ENCODE data around the gene CNOT9. TPM values are rescaled to one million over a fixed set of nuclear protein-coding genes. Genes with fewer than 3 reads are reported as not detected.

CNOT9 gene
- total and polyA plus RNA-seq, 2 of the 13 experiments (the other 11 are each of a cell fraction or from before 2014, with no cell fraction given): 82.6 to 92.4 TPM

DNA sequence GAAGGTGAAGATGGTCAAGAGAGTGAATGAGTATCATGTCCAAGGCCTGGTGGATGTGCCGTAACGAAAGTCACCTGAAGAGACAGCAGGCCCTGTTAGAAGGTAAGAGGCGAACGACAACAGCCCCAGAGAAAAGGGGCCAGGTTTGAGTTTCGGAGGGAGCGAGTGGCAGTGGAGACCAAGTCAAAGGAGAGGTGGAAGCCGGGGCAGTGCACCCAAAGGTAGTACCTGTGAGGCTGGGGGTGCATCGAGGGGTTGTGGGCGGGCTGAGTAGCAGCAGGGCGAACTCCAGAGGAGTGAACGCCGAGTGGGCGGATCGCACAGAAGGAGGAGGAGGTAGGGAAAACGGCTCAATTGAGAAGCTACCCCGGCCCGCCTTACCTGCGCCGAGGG is 846 bp upstream of the CNOT9 start (continued):
- TF ChIP-seq, protein P1, sequence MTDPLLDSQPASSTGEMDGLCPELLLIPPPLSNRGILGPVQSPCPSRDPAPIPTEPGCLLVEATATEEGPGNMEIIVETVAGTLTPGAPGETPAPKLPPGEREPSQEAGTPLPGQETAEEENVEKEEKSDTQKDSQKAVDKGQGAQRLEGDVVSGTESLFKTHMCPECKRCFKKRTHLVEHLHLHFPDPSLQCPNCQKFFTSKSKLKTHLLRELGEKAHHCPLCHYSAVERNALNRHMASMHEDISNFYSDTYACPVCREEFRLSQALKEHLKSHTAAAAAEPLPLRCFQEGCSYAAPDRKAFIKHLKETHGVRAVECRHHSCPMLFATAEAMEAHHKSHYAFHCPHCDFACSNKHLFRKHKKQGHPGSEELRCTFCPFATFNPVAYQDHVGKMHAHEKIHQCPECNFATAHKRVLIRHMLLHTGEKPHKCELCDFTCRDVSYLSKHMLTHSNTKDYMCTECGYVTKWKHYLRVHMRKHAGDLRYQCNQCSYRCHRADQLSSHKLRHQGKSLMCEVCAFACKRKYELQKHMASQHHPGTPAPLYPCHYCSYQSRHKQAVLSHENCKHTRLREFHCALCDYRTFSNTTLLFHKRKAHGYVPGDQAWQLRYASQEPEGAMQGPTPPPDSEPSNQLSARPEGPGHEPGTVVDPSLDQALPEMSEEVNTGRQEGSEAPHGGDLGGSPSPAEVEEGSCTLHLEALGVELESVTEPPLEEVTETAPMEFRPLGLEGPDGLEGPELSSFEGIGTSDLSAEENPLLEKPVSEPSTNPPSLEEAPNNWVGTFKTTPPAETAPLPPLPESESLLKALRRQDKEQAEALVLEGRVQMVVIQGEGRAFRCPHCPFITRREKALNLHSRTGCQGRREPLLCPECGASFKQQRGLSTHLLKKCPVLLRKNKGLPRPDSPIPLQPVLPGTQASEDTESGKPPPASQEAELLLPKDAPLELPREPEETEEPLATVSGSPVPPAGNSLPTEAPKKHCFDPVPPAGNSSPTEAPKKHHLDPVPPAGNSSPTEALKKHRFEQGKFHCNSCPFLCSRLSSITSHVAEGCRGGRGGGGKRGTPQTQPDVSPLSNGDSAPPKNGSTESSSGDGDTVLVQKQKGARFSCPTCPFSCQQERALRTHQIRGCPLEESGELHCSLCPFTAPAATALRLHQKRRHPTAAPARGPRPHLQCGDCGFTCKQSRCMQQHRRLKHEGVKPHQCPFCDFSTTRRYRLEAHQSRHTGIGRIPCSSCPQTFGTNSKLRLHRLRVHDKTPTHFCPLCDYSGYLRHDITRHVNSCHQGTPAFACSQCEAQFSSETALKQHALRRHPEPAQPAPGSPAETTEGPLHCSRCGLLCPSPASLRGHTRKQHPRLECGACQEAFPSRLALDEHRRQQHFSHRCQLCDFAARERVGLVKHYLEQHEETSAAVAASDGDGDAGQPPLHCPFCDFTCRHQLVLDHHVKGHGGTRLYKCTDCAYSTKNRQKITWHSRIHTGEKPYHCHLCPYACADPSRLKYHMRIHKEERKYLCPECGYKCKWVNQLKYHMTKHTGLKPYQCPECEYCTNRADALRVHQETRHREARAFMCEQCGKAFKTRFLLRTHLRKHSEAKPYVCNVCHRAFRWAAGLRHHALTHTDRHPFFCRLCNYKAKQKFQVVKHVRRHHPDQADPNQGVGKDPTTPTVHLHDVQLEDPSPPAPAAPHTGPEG (CRISPR knock-in tag; IDR thresholded peaks at IDR 0.05): no peak
- TF ChIP-seq ZEB1 (IDR thresholded peaks at IDR 0.05; ENCODE audit: insufficient replicate concordance, low read depth) (peak; percentile 73), KDM4B (CRISPR knock-in tag; IDR thresholded peaks at IDR 0.05) (0 out of 2 replicates have a peak, but pooled peaks have one; percentile 11), MAFK (conservative IDR thresholded peaks at IDR 0.05 in 1 of 2, IDR thresholded peaks at IDR 0.05 in 1 of 2; ENCODE audit: low read length in 2 of 2) (no peak), PITX1 (CRISPR knock-in tag; IDR thresholded peaks at IDR 0.05) (no peak), SP2 (CRISPR knock-in tag; IDR thresholded peaks at IDR 0.05) (no peak), SIX1 (CRISPR knock-in tag; IDR thresholded peaks at IDR 0.05; ENCODE audit: borderline replicate concordance) (no peak), ZC3H13 (CRISPR knock-in tag; IDR thresholded peaks at IDR 0.05) (0 out of 2 replicates have a peak, but pooled peaks have one; percentile 26), HMG20B (CRISPR knock-in tag; conservative IDR thresholded peaks at IDR 0.05) (0 out of 2 replicates have a peak, but pooled peaks have one; percentile 7), PTBP1 (IDR thresholded peaks at IDR 0.05; ENCODE audit: low read depth, low read length, poor library complexity, severe bottlenecking) (no peak), RBM39 (IDR thresholded peaks at IDR 0.05; ENCODE audit: low read depth, low read length, poor library complexity, severe bottlenecking) (no peak), STAT5B (CRISPR knock-in tag; IDR thresholded peaks at IDR 0.05) (0 out of 2 replicates have a peak, but pooled peaks have one; percentile 1), CCDC6 (CRISPR knock-in tag; IDR thresholded peaks at IDR 0.05) (no peak), MIER2 (CRISPR knock-in tag; IDR thresholded peaks at IDR 0.05) (no peak), SATB2 (CRISPR knock-in tag; IDR thresholded peaks at IDR 0.05) (0 out of 2 replicates have a peak, but pooled peaks have one; percentile 4), ZFP41 (CRISPR knock-in tag; IDR thresholded peaks at IDR 0.05; ENCODE audit: borderline replicate concordance) (no peak), ZNF790 (CRISPR knock-in tag; IDR thresholded peaks at IDR 0.05; ENCODE audit: borderline replicate concordance) (no peak), NFE2 (CRISPR knock-in tag; IDR thresholded peaks at IDR 0.05) (no peak), ZNF883 (CRISPR knock-in tag; IDR thresholded peaks at IDR 0.05; ENCODE audit: not compliant biosample characterization) (no peak), EZH2 (conservative IDR thresholded peaks at IDR 0.05; ENCODE audit: low read depth, low read length) (no peak)
- TF ChIP-seq, protein P2, sequence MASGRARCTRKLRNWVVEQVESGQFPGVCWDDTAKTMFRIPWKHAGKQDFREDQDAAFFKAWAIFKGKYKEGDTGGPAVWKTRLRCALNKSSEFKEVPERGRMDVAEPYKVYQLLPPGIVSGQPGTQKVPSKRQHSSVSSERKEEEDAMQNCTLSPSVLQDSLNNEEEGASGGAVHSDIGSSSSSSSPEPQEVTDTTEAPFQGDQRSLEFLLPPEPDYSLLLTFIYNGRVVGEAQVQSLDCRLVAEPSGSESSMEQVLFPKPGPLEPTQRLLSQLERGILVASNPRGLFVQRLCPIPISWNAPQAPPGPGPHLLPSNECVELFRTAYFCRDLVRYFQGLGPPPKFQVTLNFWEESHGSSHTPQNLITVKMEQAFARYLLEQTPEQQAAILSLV (CRISPR knock-in tag; IDR thresholded peaks at IDR 0.05; ENCODE audit: borderline replicate concordance): no peak
- TF ChIP-seq, protein P3, sequence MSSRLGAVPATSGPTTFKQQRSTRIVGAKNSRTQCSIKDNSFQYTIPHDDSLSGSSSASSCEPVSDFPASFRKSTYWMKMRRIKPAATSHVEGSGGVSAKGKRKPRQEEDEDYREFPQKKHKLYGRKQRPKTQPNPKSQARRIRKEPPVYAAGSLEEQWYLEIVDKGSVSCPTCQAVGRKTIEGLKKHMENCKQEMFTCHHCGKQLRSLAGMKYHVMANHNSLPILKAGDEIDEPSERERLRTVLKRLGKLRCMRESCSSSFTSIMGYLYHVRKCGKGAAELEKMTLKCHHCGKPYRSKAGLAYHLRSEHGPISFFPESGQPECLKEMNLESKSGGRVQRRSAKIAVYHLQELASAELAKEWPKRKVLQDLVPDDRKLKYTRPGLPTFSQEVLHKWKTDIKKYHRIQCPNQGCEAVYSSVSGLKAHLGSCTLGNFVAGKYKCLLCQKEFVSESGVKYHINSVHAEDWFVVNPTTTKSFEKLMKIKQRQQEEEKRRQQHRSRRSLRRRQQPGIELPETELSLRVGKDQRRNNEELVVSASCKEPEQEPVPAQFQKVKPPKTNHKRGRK (CRISPR knock-in tag; IDR thresholded peaks at IDR 0.05): no peak

Measured in HepG2 (cell line).